SK-N-SH (cell line): ENCODE data around the gene NR1D2. TPM values are rescaled to one million over a fixed set of nuclear protein-coding genes. Genes with fewer than 3 reads are reported as not detected.
A peak's percentile ranks its signal among the peaks of the same experiment; 100 is the strongest.

Experiments used
- CTCF ChIA-PET: fragments of 300-600, 350-600 bp; formaldehyde crosslinking; extraction: SDS; loops from one replicate; lab custom pipeline; 2021; lab: Yijun Ruan, JAX
- POLR2A ChIA-PET: fragments of 350-600 bp; sonication (Branson Sonifier 250); formaldehyde crosslinking; extraction: SDS; loops from one replicate; lab custom pipeline; 2020; ENCODE audit warnings: antibody characterized with exemption, inconsistent platforms; lab: Yijun Ruan, JAX
- DNase-seq: peaks from one replicate; pipeline ENCODE4 v3.0.0; 2012
- H2AFZ ChIP-seq: fragments of 200-600 bp; sonication (generic); 2 replicates; pipeline ENCODE4 v1.8.1; 2016; ENCODE audit warnings: antibody characterized with exemption, mild to moderate bottlenecking, low read depth
- H3F3A ChIP-seq: fragments of 200-600 bp; sonication (generic); replicated peaks from 2 replicates; pipeline ENCODE3; 2016; ENCODE audit warnings: antibody characterized with exemption, mild to moderate bottlenecking; ENCODE audit not compliant: insufficient read depth
- H3K27ac ChIP-seq, 2 experiments: fragments of 200-500 bp in 1 of 2; fragments of 200-600 bp in 1 of 2; sonication (Bioruptor generic) in 1 of 2; sonication (generic), shearing (Covaris generic) in 1 of 2; 2 replicates each; pipeline versions ENCODE4 v1.5.1 to v1.6.1; 2014 to 2016; ENCODE audit warnings: low read depth in 2 of 2, inconsistent platforms in 1 of 2, low read length in 1 of 2, mild to moderate bottlenecking in 1 of 2, mixed read lengths in 1 of 2
- H3K27me3 ChIP-seq: fragments of 200-600 bp; sonication (generic), shearing (Covaris generic); 2 replicates; pipeline ENCODE4 v1.6.1; 2016; ENCODE audit warnings: mixed run types; ENCODE audit not compliant: insufficient read depth
- H3K36me3 ChIP-seq, 2 experiments: fragments of 200-500 bp in 1 of 2; fragments of 200-600 bp in 1 of 2; sonication (Bioruptor generic) in 1 of 2; sonication (generic) in 1 of 2; replicated peaks in 1 of 2; 2 replicates each; pipeline versions ENCODE3 to v1.5.1; 2014 to 2016; ENCODE audit warnings: low read length in 1 of 2, mild to moderate bottlenecking in 1 of 2; ENCODE audit not compliant: insufficient read depth in 2 of 2, control insufficient read depth in 1 of 2
- H3K4me1 ChIP-seq, 2 experiments: fragments of 200-500 bp in 1 of 2; fragments of 200-600 bp in 1 of 2; sonication (Bioruptor generic) in 1 of 2; sonication (generic), shearing (Covaris generic) in 1 of 2; 2 replicates each; pipeline versions ENCODE4 v1.5.1 to v1.6.1; 2014 to 2016; ENCODE audit warnings: low read depth in 1 of 2, low read length in 1 of 2, mixed run types in 1 of 2; ENCODE audit not compliant: insufficient read depth in 2 of 2, control insufficient read depth in 1 of 2
- H3K4me2 ChIP-seq: fragments of 200-600 bp; sonication (generic), shearing (Covaris generic); 2 replicates; pipeline ENCODE4 v1.6.1; 2017; ENCODE audit warnings: mixed run types
- H3K4me3 ChIP-seq, 2 experiments: fragments of 200-500 bp in 1 of 2; fragments of 200-600 bp in 1 of 2; sonication (Bioruptor generic) in 1 of 2; sonication (generic), shearing (Covaris generic) in 1 of 2; 2 replicates each; pipeline versions ENCODE4 v1.5.1 to v1.8.1; 2014 to 2016; ENCODE audit warnings: low read depth in 2 of 2, inconsistent platforms in 1 of 2, low read length in 1 of 2, mild to moderate bottlenecking in 1 of 2, mixed read lengths in 1 of 2, moderate library complexity in 1 of 2
- H3K79me2 ChIP-seq: fragments of 200-600 bp; sonication (generic); 2 replicates; pipeline ENCODE4 v1.8.1; 2017; ENCODE audit warnings: mild to moderate bottlenecking; ENCODE audit not compliant: insufficient read depth
- H3K9ac ChIP-seq: fragments of 200-600 bp; sonication (generic); 2 replicates; pipeline ENCODE4 v1.6.1; 2017; ENCODE audit warnings: mixed run types
- H3K9me2 ChIP-seq: fragments of 200-600 bp; sonication (generic); 2 replicates; pipeline ENCODE4 v1.6.1; 2017; ENCODE audit warnings: mixed run types
- H3K9me3 ChIP-seq: fragments of 200-600 bp; sonication (generic); 2 replicates; pipeline ENCODE4 v1.6.1; 2017; ENCODE audit warnings: mixed run types, mild to moderate bottlenecking, moderate library complexity
- H4K20me1 ChIP-seq: fragments of 200-600 bp; sonication (generic); 2 replicates; pipeline ENCODE4 v1.6.1; 2017; ENCODE audit warnings: mild to moderate bottlenecking, mixed run types; ENCODE audit not compliant: insufficient read depth
- CHD2 ChIP-seq: fragments of 150-350 bp; IDR thresholded peaks from 2 replicates; pipeline ENCODE4 v1.6.1; 2018; ENCODE audit warnings: low read length; ENCODE audit not compliant: partially characterized antibody
- ELF1 ChIP-seq: IDR thresholded peaks from 2 replicates; pipeline ENCODE4 v1.4.0; 2012
- EP300 ChIP-seq, 2 experiments: IDR thresholded peaks; 2 replicates each; pipeline versions ENCODE4 v1.4.0 to v1.6.1; 2012; ENCODE audit warnings: borderline replicate concordance in 1 of 2, low read depth in 1 of 2, low read length in 1 of 2
- FOSL2 ChIP-seq: IDR thresholded peaks from 2 replicates; pipeline ENCODE4 v1.4.0; 2012; ENCODE audit warnings: low read depth, mild to moderate bottlenecking, moderate library complexity, borderline replicate concordance
- FOXM1 ChIP-seq: IDR thresholded peaks from 2 replicates; pipeline ENCODE4 v1.4.0; 2012; ENCODE audit warnings: low read depth, mild to moderate bottlenecking
- JUND ChIP-seq: IDR thresholded peaks from 2 replicates; pipeline ENCODE4 v1.4.0; 2012
- MEF2A ChIP-seq: IDR thresholded peaks from 2 replicates; pipeline ENCODE4 v1.4.0; 2012; ENCODE audit warnings: low read depth, borderline replicate concordance
- MXI1 ChIP-seq: IDR thresholded peaks from 2 replicates; pipeline ENCODE4 v1.6.1; 2012; ENCODE audit warnings: mild to moderate bottlenecking, low read depth, low read length, improper control_type of control experiment
- NFIC ChIP-seq: IDR thresholded peaks from 2 replicates; pipeline ENCODE4 v1.4.0; 2012; ENCODE audit warnings: borderline replicate concordance
- NRF1 ChIP-seq: IDR thresholded peaks from 2 replicates; pipeline ENCODE4 v1.6.1; 2012; ENCODE audit warnings: low read depth, mild to moderate bottlenecking, low read length
- POLR2AphosphoS5 ChIP-seq: IDR thresholded peaks from 2 replicates; pipeline ENCODE4 v1.6.1; 2012; ENCODE audit warnings: low read depth, low read length
- RAD21 ChIP-seq: IDR thresholded peaks from 2 replicates; pipeline ENCODE4 v1.6.1; 2012; ENCODE audit warnings: mild to moderate bottlenecking, low read length
- RCOR1 ChIP-seq: fragments of 150-350 bp; IDR thresholded peaks from 2 replicates; pipeline ENCODE4 v1.6.1; 2017; ENCODE audit warnings: antibody characterized with exemption, low read length
- RFX5 ChIP-seq: IDR thresholded peaks from 2 replicates; pipeline ENCODE4 v1.6.1; 2012; ENCODE audit warnings: mild to moderate bottlenecking, improper control_type of control experiment, low read length
- RXRA ChIP-seq: IDR thresholded peaks from 2 replicates; pipeline ENCODE4 v1.4.0; 2012; ENCODE audit warnings: low read depth, mild to moderate bottlenecking, borderline replicate concordance
- SMC3 ChIP-seq: IDR thresholded peaks from 2 replicates; pipeline ENCODE4 v1.6.1; 2012; ENCODE audit warnings: low read depth, low read length, improper control_type of control experiment
- TCF12 ChIP-seq: IDR thresholded peaks from 2 replicates; pipeline ENCODE4 v1.4.0; 2012
- YY1 ChIP-seq: IDR thresholded peaks from 2 replicates; pipeline ENCODE4 v1.4.0; 2012; ENCODE audit warnings: low read depth, mild to moderate bottlenecking
- WGBS: methylation state at CpG from one replicate; pipeline ENCODE4 v1.1.6; 2017; ENCODE audit warnings: low lambda C conversion rate; 5-methylcytosine and 5-hydroxymethylcytosine counted together
- polyA plus RNA-seq, 3 experiments: library from polyadenylated mRNA; depleted of rRNA; stranded (reverse); fragments of >200 nt; gene quantifications; 2 replicates each; pipeline ENCODE4 v1.2.3, GENCODE V29; 2012
- TF ChIP-seq, protein P1 (sequence below): IDR thresholded peaks from 2 replicates; pipeline ENCODE4 v1.6.1; 2012; ENCODE audit warnings: mild to moderate bottlenecking, low read depth, low read length, moderate library complexity
- TF ChIP-seq, protein P2 (sequence below): fragments of 200-600 bp; sonication (generic); IDR thresholded peaks from 2 replicates; pipeline ENCODE4 v1.6.1; 2017; ENCODE audit warnings: antibody characterized with exemption, mild to moderate bottlenecking, moderate library complexity
- TF ChIP-seq, protein P3 (sequence below): IDR thresholded peaks from 2 replicates; pipeline ENCODE4 v1.4.0; 2012; ENCODE audit warnings: low read depth, borderline replicate concordance
- TF ChIP-seq, protein P4 (sequence below): IDR thresholded peaks from 2 replicates; pipeline ENCODE4 v1.4.0; 2012; ENCODE audit warnings: low read depth
- TF ChIP-seq, protein P5 (sequence below): IDR thresholded peaks from 2 replicates; pipeline ENCODE4; 2012
- TF ChIP-seq, protein P6 (sequence below): IDR thresholded peaks from 2 replicates; pipeline ENCODE4 v1.4.0; 2012; ENCODE audit warnings: low read depth, borderline replicate concordance

Gene NR1D2
- polyA plus RNA-seq, 1 of the 3 experiments (the other 2 are of a cell fraction) = 12.0 TPM

DNA sequence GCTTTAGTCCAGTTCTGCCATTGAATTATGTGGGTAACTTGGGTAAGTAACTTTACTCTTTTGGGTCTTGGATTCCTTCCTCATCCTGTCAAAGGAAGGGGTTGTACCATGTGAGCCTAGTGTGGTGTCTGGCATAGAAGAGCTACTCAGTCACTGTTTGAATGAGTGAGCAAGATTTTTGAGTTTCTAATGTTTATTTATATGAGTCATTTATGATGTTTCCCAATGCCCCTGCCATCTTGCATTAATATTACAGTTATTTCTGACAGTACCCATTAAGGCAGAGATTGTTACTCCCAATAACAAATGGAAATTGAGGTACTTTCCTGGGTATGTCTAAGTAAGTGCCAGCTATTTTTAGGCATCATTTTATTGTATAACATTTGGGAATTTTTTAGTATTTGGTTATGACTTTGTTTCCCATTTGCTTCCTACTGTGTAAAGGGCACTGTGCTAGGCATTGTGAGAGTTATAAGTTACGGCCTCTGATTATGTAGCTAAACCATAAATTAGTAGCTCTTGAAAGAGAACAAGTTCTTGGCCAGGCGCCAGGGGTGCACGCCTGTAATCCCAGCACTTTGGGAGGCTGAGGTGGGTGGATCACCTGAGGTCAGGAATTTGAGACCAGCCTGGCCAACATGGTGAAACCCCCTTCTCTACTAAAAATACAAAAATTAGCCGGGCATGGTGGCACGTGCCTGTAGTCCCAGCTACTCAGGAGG, 23.5 kb downstream of the NR1D2 start:
- peaks cover 77% of the 10 kb centered on the region for H3K79me2 ChIP-seq
- TF ChIP-seq FOSL2 (peak; percentile 64), CHD2 (no peak), FOXM1 (no peak), TCF12 (peak; percentile 79), MXI1 (no peak), ELF1 (no peak), NRF1 (no peak), RAD21 (no peak), YY1 (no peak), RXRA (peak; percentile 17; the same call in 1 of the 2 replicates), EP300 (IDR thresholded peaks at IDR 0.05; ENCODE audit: borderline replicate concordance in 1 of 2, low read depth in 1 of 2, low read length in 1 of 2) (peak in 1 of 2 experiments; percentile 61; a peak in 1 of 4 replicates), RCOR1 (no peak), NFIC (no peak), JUND (peak; percentile 67), SMC3 (no peak), POLR2AphosphoS5 (peak; percentile 48; the same call in 1 of the 2 replicates), MEF2A (no peak), RFX5 (no peak)
- TF ChIP-seq, protein P1, sequence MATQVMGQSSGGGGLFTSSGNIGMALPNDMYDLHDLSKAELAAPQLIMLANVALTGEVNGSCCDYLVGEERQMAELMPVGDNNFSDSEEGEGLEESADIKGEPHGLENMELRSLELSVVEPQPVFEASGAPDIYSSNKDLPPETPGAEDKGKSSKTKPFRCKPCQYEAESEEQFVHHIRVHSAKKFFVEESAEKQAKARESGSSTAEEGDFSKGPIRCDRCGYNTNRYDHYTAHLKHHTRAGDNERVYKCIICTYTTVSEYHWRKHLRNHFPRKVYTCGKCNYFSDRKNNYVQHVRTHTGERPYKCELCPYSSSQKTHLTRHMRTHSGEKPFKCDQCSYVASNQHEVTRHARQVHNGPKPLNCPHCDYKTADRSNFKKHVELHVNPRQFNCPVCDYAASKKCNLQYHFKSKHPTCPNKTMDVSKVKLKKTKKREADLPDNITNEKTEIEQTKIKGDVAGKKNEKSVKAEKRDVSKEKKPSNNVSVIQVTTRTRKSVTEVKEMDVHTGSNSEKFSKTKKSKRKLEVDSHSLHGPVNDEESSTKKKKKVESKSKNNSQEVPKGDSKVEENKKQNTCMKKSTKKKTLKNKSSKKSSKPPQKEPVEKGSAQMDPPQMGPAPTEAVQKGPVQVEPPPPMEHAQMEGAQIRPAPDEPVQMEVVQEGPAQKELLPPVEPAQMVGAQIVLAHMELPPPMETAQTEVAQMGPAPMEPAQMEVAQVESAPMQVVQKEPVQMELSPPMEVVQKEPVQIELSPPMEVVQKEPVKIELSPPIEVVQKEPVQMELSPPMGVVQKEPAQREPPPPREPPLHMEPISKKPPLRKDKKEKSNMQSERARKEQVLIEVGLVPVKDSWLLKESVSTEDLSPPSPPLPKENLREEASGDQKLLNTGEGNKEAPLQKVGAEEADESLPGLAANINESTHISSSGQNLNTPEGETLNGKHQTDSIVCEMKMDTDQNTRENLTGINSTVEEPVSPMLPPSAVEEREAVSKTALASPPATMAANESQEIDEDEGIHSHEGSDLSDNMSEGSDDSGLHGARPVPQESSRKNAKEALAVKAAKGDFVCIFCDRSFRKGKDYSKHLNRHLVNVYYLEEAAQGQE = no peak
- TF ChIP-seq, protein P2, sequence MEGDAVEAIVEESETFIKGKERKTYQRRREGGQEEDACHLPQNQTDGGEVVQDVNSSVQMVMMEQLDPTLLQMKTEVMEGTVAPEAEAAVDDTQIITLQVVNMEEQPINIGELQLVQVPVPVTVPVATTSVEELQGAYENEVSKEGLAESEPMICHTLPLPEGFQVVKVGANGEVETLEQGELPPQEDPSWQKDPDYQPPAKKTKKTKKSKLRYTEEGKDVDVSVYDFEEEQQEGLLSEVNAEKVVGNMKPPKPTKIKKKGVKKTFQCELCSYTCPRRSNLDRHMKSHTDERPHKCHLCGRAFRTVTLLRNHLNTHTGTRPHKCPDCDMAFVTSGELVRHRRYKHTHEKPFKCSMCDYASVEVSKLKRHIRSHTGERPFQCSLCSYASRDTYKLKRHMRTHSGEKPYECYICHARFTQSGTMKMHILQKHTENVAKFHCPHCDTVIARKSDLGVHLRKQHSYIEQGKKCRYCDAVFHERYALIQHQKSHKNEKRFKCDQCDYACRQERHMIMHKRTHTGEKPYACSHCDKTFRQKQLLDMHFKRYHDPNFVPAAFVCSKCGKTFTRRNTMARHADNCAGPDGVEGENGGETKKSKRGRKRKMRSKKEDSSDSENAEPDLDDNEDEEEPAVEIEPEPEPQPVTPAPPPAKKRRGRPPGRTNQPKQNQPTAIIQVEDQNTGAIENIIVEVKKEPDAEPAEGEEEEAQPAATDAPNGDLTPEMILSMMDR = no peak
- TF ChIP-seq, protein P3, sequence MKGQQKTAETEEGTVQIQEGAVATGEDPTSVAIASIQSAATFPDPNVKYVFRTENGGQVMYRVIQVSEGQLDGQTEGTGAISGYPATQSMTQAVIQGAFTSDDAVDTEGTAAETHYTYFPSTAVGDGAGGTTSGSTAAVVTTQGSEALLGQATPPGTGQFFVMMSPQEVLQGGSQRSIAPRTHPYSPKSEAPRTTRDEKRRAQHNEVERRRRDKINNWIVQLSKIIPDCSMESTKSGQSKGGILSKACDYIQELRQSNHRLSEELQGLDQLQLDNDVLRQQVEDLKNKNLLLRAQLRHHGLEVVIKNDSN = no peak
- TF ChIP-seq, protein P4, sequence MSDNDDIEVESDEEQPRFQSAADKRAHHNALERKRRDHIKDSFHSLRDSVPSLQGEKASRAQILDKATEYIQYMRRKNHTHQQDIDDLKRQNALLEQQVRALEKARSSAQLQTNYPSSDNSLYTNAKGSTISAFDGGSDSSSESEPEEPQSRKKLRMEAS = peak; percentile 42; the same call in 1 of the 2 replicates
- TF ChIP-seq, protein P5, sequence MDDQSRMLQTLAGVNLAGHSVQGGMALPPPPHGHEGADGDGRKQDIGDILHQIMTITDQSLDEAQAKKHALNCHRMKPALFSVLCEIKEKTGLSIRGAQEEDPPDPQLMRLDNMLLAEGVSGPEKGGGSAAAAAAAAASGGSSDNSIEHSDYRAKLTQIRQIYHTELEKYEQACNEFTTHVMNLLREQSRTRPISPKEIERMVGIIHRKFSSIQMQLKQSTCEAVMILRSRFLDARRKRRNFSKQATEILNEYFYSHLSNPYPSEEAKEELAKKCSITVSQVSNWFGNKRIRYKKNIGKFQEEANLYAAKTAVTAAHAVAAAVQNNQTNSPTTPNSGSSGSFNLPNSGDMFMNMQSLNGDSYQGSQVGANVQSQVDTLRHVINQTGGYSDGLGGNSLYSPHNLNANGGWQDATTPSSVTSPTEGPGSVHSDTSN = peak; percentile 88
- TF ChIP-seq, protein P6, sequence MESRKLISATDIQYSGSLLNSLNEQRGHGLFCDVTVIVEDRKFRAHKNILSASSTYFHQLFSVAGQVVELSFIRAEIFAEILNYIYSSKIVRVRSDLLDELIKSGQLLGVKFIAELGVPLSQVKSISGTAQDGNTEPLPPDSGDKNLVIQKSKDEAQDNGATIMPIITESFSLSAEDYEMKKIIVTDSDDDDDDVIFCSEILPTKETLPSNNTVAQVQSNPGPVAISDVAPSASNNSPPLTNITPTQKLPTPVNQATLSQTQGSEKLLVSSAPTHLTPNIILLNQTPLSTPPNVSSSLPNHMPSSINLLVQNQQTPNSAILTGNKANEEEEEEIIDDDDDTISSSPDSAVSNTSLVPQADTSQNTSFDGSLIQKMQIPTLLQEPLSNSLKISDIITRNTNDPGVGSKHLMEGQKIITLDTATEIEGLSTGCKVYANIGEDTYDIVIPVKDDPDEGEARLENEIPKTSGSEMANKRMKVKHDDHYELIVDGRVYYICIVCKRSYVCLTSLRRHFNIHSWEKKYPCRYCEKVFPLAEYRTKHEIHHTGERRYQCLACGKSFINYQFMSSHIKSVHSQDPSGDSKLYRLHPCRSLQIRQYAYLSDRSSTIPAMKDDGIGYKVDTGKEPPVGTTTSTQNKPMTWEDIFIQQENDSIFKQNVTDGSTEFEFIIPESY = no peak
- H3K4me1 ChIP-seq = peaks cover 2 to 18% of the 10 kb centered on the region in 2 experiments; a peak in 3 of 4 replicates
- H3K4me2 ChIP-seq = no peak overlapping the region; the same call in 1 of the 2 replicates
- no peak for DNase-seq
- H3K27me3 ChIP-seq = no peaks in the 10 kb centered on the region
- ChIA-PET POLR2A (no interaction called here), CTCF (no interaction called here)
- peaks cover 35 to 81% of the 10 kb centered on the region in 2 experiments for H3K36me3 ChIP-seq
- peak overlapping the region in 1 of 2 experiments; percentile 64; a peak in 2 of 4 replicates for H3K27ac ChIP-seq
- no peak overlapping the region for H2AFZ ChIP-seq
- 89% methylated on average over 5 of the region's 5 CpGs for WGBS
- H4K20me1 ChIP-seq = peaks cover 63% of the 10 kb centered on the region
- H3K9me2 ChIP-seq = no peaks in the 10 kb centered on the region
- peaks cover 30% of the 10 kb centered on the region for H3F3A ChIP-seq
- H3K9me3 ChIP-seq = no peaks in the 10 kb centered on the region
- H3K9ac ChIP-seq = no peak overlapping the region
- H3K4me3 ChIP-seq = no peak overlapping the region
